ENCODE data around the gene XAGE2.
"Not testable (repeated sequence)": the region's sequence is repeated elsewhere in the genome, so short reads cannot be mapped to it uniquely, and the experiment has no call there.

The XAGE2 gene

DNA sequence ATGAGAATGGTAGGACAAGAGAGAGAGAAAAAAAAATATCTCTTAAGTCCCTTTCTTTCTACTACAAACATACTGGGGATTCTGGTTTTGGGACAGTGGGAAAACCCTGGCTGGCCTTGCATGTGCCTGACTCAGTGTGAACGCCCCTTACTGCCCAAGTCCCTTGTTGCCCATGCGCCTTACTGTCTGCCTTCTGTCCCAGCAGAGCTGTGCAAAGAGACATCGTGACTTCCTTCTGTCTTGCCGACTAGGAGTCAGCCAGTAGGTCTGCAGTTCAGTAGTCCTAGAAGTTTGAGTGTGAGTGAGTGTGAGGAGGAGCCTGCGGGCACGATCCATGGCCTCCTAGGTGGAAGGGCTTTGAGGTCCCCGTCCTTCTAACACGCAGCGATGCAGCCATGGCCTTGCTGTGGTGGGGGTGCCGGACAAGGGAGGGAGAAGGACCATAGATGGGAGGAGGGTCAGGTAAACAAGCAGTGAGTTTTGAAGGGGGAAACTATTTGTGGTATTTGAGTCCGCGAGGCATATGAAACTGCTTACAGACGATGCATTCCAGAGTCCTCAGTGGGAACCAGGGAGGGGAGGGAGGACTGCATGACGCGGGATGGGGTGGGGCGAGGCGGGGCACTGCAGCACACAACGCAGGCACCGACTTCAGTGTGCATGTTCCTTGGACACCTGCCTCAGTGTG lies at the start of gene XAGE2:
TSS of gene XAGE2 (plus strand) at position 654 of the 688 bp plus-strand sequence. CDS start 994 bp downstream, outside the sequence.
- DNase-seq: no peak

- DNase-seq: no peak
These were observed 31.4 kb upstream of the XAGE2 start for GRCh38 chrX:52337410-52337809.

DNA sequence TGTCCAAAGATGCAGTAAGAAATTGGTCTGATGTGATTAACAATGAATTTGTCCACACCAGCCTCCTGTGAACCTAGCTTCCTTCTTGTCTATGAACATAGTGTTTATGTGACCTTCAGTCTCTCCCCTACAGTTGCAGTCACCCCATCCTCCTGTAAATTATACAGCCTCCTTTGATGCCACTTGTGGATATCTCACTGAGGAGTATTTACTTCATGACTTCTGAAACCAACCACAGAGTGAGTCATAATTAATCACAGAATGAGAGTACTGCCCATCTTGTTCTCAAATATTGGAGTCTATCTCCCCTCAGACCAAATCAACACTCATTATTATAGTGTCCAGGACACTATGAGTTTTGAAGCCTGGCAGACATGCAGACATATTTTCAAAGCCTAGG lies 27.3 kb upstream of the XAGE2 start:
- no peak for DNase-seq

DNA sequence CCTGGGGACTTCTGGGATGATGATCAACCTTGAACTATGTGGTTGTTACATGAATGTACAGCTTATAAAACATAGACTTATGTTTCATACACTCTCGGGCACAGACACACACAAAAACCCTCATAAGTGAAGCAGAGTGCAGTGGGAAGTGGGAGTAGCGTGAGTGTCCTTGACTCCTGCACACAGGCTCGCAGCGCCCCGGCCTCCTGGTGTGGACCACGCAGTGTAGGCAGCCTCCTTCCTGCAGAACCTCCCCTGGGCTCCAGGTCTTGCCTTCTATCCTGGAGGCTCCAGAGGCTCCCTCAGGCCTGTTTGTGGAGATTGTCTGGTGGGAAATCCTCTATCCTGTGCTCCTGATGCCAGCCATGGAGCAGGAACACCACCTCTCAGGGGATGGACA lies 25.7 kb upstream of the XAGE2 start:
- not testable (repeated sequence) for DNase-seq

DNA sequence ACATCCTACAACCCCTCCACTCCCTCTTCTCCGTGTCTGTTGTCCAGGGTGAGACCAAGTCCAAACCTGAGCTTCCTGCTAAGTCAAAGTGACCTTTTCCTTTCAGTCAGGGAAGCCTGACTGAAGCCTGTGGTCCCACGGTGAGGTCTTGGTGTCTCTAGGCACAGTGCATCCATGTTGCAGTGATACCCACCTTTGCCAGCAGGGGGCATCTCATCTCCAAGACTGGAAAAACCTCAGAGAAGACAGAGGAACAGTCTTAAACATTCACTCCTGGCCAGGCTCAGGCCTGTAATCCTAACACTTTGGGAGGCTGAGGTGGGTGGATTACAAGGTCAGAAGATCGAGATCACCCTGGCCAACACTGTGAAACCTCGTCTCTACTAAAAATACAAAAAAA lies 23.4 kb upstream of the XAGE2 start:
- peak; percentile 50 for DNase-seq

DNA sequence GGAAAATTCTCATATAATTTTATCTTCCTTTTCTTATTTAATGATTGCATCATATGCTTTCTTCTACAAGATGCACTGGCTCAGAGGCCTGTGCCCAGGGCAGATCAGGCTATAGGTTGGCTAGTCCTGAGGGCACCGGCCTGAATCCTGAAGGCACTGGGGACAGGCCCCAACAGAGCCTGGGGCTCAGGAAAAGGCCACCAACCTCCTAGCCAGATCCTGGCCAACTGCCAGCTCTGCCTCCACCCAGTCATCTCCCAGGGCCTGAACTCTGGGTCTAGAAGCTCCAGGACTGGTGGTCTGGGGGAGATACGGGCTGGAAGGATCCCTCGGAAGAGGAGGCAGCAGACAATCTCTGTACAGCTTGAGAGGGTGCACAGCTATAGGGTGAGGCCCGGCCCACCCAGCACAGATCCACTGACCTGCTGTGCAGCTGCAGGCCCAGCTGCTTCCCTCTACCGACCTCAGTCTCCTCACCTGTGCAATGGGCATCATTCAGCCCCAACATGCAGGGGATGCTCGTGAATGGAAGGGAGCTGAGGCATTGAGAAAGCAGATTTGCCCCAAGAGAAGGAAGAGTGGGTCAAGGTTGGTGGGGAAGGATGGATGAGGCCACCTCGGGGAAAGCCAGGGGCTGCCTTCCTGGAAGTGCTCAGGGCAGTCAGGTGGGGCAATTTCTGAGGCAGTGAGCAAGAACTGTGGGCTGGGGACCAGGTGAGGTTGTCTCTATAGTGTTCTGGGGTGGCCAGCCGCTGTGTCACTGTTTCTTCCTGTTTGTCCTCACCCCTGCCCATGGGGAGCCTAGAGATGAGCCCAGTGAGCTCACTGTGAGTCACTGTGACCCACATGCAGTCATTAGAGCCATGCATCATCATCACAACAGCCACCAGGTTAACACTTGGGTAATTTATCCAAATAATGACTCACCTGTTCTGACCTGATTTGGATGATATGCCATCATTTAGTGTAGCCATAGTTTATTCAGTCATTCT lies 22.4 kb upstream of the XAGE2 start:
- no peak for DNase-seq

GRCh38 chrX:52349681-52350080 lies 19.1 kb upstream of the XAGE2 start:
- no peak for DNase-seq

GRCh38 chrX:52352551-52352950 lies 16.3 kb upstream of the XAGE2 start:
- DNase-seq: no peak

GRCh38 chrX:52353838-52354237 lies 15.0 kb upstream of the XAGE2 start:
- DNase-seq: no peak

- DNase-seq: no peak
These were observed 13.7 kb upstream of the XAGE2 start for GRCh38 chrX:52355108-52355507.

DNA sequence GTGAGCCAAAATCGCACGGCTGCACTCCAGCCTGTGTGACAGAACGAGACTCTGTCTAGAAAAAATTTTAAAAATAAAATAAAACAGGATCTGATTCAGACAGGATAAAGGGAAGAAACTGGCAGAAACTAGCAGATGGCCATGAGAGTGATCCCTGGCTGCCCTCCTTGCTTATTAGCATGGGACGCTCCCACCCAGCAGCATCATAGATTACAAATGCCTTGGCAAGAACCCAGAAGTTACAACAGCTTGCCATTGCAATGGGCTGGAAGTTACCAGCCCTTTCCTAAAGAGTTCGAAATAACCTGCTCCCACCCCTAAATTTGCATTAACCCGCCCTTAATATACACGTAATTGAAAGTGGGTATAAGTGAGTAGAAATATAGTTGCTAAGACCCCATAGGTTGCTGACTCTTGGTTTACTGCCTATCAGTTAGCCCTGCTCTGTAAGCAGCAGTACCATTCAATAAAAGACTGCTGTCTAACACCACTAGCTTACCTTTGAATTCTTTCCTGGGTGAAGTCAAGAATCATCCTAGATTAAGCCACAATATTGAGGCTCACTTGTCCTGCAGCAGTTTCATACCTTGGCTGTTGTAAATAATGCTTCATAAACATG lies 9.1 kb upstream of the XAGE2 start:
- DNase-seq: no peak

DNA sequence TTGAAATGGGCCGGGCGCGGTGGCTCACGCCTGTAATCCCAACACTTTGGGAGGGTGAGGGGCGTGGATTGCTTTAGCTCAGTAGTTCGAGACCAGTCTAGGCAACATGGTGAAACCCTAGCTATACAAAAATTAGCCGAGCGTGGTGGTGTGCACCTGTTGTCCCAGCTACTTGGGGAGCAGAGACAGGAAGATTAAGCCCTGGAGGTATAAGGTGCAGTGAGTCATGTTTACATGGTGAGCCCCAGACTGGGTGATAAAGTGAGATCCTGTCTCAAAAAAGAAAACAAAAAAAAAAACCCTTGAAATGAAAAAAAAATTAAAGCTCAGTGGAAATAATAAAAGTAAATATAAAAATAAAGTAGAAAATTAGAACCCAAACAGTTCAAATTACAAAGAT lies 6.9 kb upstream of the XAGE2 start:
- DNase-seq: no peak

GRCh38 chrX:52363247-52363883 lies 5.5 kb upstream of the XAGE2 start:
- DNase-seq: peak; percentile 14

GRCh38 chrX:52378870-52379269 lies 10.0 kb downstream of the XAGE2 start:
- no peak for DNase-seq

DNA sequence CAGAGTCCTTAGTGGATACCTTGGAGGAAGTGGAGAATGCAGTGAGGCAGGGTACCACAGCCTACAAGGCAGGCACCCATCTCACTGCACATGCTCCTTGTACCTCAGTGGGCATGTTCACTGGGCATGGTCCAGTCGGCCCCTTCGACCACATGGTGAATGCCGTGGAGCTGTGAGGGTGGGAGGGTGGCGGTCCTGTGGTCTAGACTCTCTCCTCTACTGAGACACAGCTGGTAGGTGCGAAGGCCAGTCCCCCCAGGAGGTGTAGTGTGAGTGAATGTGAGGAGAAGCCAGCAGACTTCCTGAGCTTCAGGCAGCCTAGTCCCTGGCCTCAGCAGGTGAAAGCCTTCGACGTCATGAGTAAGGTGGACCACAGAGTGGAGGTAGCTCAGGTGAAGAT lies 12.2 kb downstream of the XAGE2 start:
- no peak for DNase-seq

DNA sequence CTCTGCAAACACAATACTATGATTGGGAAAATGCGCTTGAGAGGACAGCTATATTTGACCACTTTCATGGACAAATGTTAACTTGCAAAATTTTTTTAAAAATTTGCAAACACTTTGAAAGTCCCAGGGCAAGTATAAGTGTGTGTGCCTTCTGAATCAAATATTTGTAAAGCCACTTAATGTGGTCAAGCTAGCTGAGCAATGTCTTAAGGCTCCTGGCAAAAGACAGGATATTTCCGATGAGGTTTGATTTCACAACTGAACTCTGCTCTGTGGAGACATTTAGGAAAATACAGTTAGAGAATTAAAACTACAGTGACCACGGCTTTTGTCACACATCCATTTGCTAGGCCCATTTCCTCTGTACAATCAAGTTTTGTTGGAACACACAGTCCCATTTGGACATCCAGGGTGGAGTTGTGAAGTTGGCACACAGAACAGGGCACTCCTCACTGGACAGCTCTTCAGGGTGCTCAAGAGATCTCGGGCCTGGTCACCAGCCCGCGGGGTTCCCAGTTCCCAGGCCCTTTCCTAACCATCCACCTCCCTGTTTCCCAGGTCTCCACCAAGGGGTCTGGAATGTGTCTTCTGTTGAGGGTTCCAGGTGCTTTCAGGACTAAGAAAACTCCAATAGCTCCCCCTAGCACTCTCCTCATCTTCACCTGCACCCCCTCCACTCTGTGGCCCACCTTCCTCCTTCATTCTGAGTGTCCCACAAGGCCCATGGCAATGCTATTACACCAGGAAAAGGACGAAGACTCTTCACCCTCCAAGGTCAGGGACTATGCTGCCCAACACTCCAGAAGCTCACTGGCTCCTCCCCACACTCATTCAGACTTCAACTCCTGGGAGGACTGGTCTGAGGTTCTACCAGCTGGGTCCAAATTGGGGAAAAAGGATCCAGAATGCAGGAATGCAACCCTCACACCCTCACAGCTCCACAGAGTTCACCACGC lies 41.9 kb downstream of the XAGE2 start:
- DNase-seq: no peak

DNA sequence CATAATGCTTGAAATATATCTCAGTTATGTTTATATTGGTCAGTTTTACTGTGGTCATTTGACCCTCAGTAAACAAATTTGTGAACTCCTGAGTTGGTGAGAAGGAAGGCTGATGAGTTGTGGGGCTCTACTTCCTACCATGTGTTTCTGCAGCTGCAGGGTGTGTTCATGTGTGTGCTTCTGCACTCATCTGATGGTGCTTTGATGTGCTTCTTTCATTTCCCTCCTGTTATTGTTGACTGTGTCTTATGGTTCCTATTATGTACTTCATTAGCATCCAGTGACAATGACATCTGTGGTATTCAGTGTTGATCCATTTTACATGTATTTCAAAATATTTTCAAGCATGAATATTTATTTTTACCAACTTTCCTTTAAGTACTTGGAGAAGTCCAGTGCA lies 46.5 kb downstream of the XAGE2 start:
- DNase-seq: no peak

DNA sequence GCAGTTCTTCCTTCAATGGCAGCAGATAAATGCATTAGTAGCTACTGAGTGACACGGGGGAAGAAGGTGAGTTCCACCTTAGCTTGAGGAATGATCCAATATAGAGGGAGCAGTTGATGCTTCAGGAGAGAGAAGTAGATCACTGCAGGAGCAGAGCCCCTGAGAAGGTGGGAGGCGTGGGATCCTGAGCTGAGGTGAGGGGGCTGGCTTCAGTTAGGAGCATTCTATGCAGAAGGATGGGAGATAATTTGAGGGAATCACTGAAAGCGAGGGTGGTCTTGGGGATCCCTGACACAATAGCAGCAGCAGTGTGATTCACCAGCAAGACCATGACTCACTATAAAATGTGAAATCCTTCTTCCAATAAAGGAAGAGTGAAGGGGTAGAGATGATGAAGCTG lies 48.0 kb downstream of the XAGE2 start:
- no peak for DNase-seq

DNA sequence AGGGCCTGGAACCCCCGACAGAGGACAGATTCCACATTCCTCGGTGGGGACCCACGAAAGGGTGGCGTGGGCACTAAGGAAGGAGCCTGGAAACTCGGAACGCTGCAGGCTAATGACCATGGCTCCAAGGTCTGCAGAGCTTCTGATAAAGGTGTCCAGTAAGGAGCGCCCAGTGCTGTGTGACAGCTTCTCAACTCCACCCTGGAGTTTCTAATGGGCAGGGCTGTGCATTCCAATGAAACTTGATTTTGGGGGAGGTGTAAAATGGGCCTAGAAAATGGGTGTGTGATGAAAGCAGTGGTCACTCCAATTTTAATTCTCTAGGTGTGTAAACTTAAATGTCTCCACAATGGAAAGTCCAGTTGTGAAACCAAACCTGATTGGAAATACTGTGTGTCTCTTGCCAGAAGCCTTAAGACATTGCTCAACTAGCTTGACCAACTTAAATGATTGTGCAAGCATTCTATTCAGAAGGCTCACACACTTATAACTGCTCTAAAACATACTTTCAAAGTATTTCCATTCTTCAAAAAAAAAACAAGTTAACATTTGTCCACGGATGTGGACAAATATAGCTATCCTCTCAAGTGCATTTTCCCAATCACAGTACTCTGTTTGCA lies 52.1 kb downstream of the XAGE2 start:
- DNase-seq: no peak

- no peak for DNase-seq
These were observed 54.1 kb downstream of the XAGE2 start for GRCh38 chrX:52422884-52423283.

GRCh38 chrX:52424656-52425055 lies 55.8 kb downstream of the XAGE2 start:
- no peak for DNase-seq
